Measurements from ENCODE around the gene INSIG2.

GRCh38 chr2:118085173-118086023 lies 2.9 kb upstream of the INSIG2 start:
- TF ChIP-seq CTCF (optimal IDR thresholded peaks at IDR 0.05 in 1 of 3, IDR thresholded peaks at IDR 0.05 in 1 of 3, conservative IDR thresholded peaks at IDR 0.05 in 1 of 3; ENCODE audit: extremely low read depth in 1 of 3, insufficient read depth in 2 of 3, low read length in 3 of 3) (no peak), EZH2 (IDR thresholded peaks at IDR 0.05; ENCODE audit: low read length) (no peak)
